DOHH2 (cell line): ENCODE measurements around the gene ST3GAL5.

Experiments used
- CTCF ChIP-seq: fragments of 200-600 bp; sonication (generic); IDR thresholded peaks from one replicate; pipeline ENCODE4 v1.5.1; 2014; ENCODE audit warnings: antibody characterized with exemption, mild to moderate bottlenecking, low read depth, low read length; ENCODE audit not compliant: poor library complexity, severe bottlenecking
- EZH2phosphoT487 ChIP-seq: fragments of 200-600 bp; sonication (generic); IDR thresholded peaks from 2 replicates; pipeline ENCODE4 v1.6.1; 2017; ENCODE audit warnings: borderline replicate concordance, mild to moderate bottlenecking, antibody characterized with exemption, low read length, moderate library complexity, mixed read lengths

DNA sequence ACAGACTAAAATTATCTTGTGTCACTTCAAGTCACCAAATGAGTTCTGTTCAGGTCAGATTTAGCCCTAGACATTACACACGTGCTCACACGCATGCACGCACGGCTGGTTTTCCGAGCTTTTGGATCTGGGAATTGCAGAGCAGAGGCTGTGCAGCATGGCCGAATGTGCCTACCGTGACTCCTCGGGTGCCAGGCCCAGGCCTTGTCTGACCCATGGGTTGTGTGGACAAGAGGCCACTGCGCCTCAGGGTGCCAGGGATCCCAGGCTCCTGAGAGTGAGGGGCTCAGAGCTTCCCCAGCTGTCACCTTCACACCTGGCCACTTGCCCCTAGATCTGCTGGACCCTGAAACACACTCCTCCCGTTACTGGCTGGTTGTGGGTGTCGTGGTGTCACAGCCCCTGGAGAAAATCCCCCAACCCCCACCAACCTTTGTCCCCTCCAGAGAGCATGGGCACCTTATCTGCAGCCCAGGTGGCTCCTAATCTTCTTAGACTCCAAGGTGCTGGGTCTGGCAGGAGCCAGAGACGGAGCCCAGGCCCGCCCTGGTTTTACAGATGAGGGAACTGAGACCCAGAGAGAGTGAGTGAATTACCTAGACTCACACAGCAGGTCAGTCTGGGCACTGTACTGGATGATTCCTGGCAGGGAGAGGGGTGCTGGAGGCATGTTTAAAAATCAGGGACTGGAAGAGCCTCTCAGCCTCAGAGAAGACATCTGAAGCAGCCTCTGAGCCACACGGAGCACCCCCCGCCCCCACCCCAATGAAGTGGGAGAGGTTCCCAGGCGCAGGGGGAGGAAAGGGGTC, 78.2 kb downstream of the ST3GAL5 start:
- TF ChIP-seq CTCF (no peak), EZH2phosphoT487 (no peak)
